CD4-positive, alpha-beta memory T cell (primary cell): ENCODE measurements around the gene KRTAP27-1. TPM values are rescaled to one million over a fixed set of nuclear protein-coding genes. Genes with fewer than 3 reads are reported as not detected.

Experiments used
- CTCF ChIA-PET: fragments of 350-600 bp; sonication (Branson Sonifier 250); formaldehyde crosslinking; loops from one replicate; lab custom pipeline; 2021; ENCODE audit warnings: inconsistent platforms; ENCODE audit not compliant: partially characterized antibody; lab: Charles Lee
- POLR2A ChIA-PET: fragments of 350-600 bp; sonication (Branson Sonifier 250); formaldehyde crosslinking; loops from one replicate; lab custom pipeline; 2021; ENCODE audit not compliant: partially characterized antibody; lab: Charles Lee
- DNase-seq, 5 donors: peaks; one replicate each; pipeline versions ENCODE4 v3.0.0 to v3.0.0-alpha.2; 2020 to 2022; ENCODE audit warnings: mixed read lengths in 1 of 5
- H3K27ac ChIP-seq: one replicate; pipeline ENCODE4 v1.7.0; 2013; ENCODE audit warnings: low read depth, low read length
- H3K27me3 ChIP-seq: 2 replicates; pipeline ENCODE4 v1.7.0; 2013; ENCODE audit warnings: mild to moderate bottlenecking, low read length, moderate library complexity; ENCODE audit not compliant: insufficient read depth
- H3K36me3 ChIP-seq: 2 replicates; pipeline ENCODE4 v1.7.0; 2013; ENCODE audit warnings: mild to moderate bottlenecking, low read length, moderate library complexity; ENCODE audit not compliant: insufficient read depth
- H3K4me1 ChIP-seq: 2 replicates; pipeline ENCODE4 v1.7.0; 2013; ENCODE audit warnings: mild to moderate bottlenecking, low read length, moderate library complexity; ENCODE audit not compliant: insufficient read depth
- H3K4me3 ChIP-seq, 2 donors: one replicate each; pipeline ENCODE4 v1.7.0; 2013; ENCODE audit warnings: low read length in 2 of 2, mild to moderate bottlenecking in 1 of 2
- H3K9me3 ChIP-seq, 2 donors: one replicate each; pipeline ENCODE4 v1.7.0; 2013; ENCODE audit warnings: low read length in 2 of 2, control low read depth in 1 of 2; ENCODE audit not compliant: control insufficient read depth in 1 of 2
- H3K27ac Mint-ChIP-seq, 7 donors: one replicate each; pipeline ENCODE4 v1.8.0; 2020 to 2021; ENCODE audit warnings: mixed read lengths in 7 of 7, mild to moderate bottlenecking in 6 of 7, inconsistent platforms in 3 of 7, moderate library complexity in 3 of 7
- H3K27me3 Mint-ChIP-seq, 2 donors: one replicate each; pipeline ENCODE4 v1.8.0; 2020 to 2021; ENCODE audit warnings: mixed read lengths in 2 of 2
- H3K36me3 Mint-ChIP-seq, 2 donors: one replicate each; pipeline ENCODE4 v1.8.0; 2020 to 2021; ENCODE audit warnings: mixed read lengths in 2 of 2, inconsistent platforms in 1 of 2, mild to moderate bottlenecking in 1 of 2
- H3K4me1 Mint-ChIP-seq, 4 donors: one replicate each; pipeline ENCODE4 v1.8.0; 2020 to 2021; ENCODE audit warnings: mixed read lengths in 4 of 4, mild to moderate bottlenecking in 1 of 4
- H3K4me3 Mint-ChIP-seq, 8 donors: one replicate each; pipeline ENCODE4 v1.8.0; 2020 to 2021; ENCODE audit warnings: mixed read lengths in 8 of 8, mild to moderate bottlenecking in 7 of 8, moderate library complexity in 6 of 8, inconsistent platforms in 3 of 8
- H3K9me3 Mint-ChIP-seq, 8 donors: one replicate each; pipeline ENCODE4 v1.8.0; 2020 to 2021; ENCODE audit warnings: mixed read lengths in 8 of 8, mild to moderate bottlenecking in 5 of 8, inconsistent platforms in 3 of 8, moderate library complexity in 1 of 8
- intact Hi-C: fragments of 100-400 bp; cut with micrococcal nuclease; formaldehyde crosslinking; loops from one replicate; pipeline ENCODE4 v1.15.1; 2023
- polyA plus RNA-seq, 2 donors: library from polyadenylated mRNA; unstranded; fragments of 300-500 nt; fragmentation: Illumina TruSeq; gene quantifications; one replicate each; pipeline ENCODE4 v1.2.3, GENCODE V29; 2021
- total RNA-seq, 2 experiments: library from RNA; stranded (reverse); gene quantifications; one replicate each; pipeline ENCODE4 v1.2.3, GENCODE V29; 2021

The KRTAP27-1 gene
- total and polyA plus RNA-seq, 4 experiments from 2014 or later = not detected

DNA sequence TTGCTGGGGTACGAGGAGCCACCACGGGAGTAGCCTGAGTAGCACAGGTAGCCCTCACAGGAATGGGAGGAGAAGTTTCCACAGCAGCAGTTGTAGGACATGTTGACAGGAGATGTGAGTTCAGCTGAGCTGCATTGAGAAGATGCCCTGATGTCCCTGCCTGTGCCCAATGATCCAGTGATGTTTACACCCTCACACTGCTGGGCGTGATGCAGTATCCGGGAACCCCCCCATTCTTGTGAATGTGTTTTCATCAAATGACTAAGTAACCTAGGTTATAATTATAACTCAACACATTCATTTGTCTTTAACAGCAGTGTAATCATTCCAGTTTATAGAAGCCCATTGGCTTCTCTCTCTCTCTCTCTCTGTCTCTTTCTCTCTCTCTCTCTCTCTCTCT is 11.0 kb upstream of the KRTAP27-1 start, which contains the start of gene KRTAP23-1:
Gene KRTAP23-1 (minus strand): TSS at position 101 of the 400 bp plus-strand sequence. CDS start 0 bp downstream, at position 101.
- H3K9me3 ChIP-seq = no peaks in the 10 kb centered on the region
- H3K27me3 ChIP-seq = no peaks in the 10 kb centered on the region
- no peak within 1 kb of the TSS for H3K27ac ChIP-seq
- no peaks in the 10 kb centered on the region for H3K36me3 ChIP-seq
- Mint-ChIP-seq H3K27ac (no peak within 1 kb of the TSS), H3K27me3 (peaks cover 0 to 1% of the 10 kb centered on the region in 2 donors), H3K4me1 (no peaks in the 10 kb centered on the region), H3K36me3 (no peaks in the 10 kb centered on the region), H3K4me3 (no peak within 1 kb of the TSS), H3K9me3 (peaks cover 0 to 3% (median 0%) of the 10 kb centered on the region in 8 donors)
- intact Hi-C loops = no loop called here
- no peak within 1 kb of the TSS for H3K4me3 ChIP-seq
- POLR2A ChIA-PET = no interaction called here
- CTCF ChIA-PET = interaction anchor here (0.8 kb wide), 1 partner anchor 11 kb away, joined by 4 read pairs; the partner anchor contains the start of gene KRTAP27-1
- no peaks in the 10 kb centered on the region for H3K4me1 ChIP-seq
- DNase-seq = no peak

DNA sequence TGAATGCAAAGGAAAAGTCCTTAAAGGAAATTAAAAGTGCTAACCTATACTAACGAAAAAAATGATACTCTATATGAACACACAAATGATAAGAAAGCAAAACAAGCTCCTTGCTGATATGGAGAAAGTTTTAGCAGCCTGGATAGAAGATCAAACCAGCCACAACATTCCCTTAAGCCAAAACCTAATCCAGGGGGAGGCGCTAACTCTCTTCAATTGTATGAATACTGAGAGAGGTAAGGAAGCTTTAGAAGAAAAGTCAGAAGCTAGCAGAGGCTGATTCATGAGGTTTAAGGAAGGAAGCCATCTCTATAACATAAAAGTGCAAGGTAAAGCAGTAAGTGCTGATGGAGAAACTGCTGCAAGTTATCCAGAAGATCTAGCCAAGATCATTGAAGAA is 7.5 kb upstream of the KRTAP27-1 start:
- peaks cover 0 to 5% (median 0%) of the 10 kb centered on the region in 8 donors for H3K9me3 Mint-ChIP-seq
- no peaks in the 10 kb centered on the region for H3K36me3 Mint-ChIP-seq
- no peaks in the 10 kb centered on the region for H3K9me3 ChIP-seq
- H3K36me3 ChIP-seq = no peaks in the 10 kb centered on the region
- H3K27me3 Mint-ChIP-seq = peaks cover 0 to 3% of the 10 kb centered on the region in 2 donors
- intact Hi-C loops = no loop called here
- CTCF ChIA-PET = no interaction called here
- POLR2A ChIA-PET = interaction anchor here (0.6 kb wide), 1 partner anchor 29 kb away, joined by 3 read pairs; no protein-coding TSS in a partner anchor
- H3K27ac ChIP-seq = no peak overlapping the region
- H3K4me1 ChIP-seq = no peaks in the 10 kb centered on the region
- H3K27me3 ChIP-seq = no peaks in the 10 kb centered on the region
- no peak overlapping the region for H3K4me3 Mint-ChIP-seq
- H3K27ac Mint-ChIP-seq = no peak overlapping the region
- DNase-seq = no peak
- H3K4me1 Mint-ChIP-seq = no peaks in the 10 kb centered on the region
- no peak overlapping the region for H3K4me3 ChIP-seq

DNA sequence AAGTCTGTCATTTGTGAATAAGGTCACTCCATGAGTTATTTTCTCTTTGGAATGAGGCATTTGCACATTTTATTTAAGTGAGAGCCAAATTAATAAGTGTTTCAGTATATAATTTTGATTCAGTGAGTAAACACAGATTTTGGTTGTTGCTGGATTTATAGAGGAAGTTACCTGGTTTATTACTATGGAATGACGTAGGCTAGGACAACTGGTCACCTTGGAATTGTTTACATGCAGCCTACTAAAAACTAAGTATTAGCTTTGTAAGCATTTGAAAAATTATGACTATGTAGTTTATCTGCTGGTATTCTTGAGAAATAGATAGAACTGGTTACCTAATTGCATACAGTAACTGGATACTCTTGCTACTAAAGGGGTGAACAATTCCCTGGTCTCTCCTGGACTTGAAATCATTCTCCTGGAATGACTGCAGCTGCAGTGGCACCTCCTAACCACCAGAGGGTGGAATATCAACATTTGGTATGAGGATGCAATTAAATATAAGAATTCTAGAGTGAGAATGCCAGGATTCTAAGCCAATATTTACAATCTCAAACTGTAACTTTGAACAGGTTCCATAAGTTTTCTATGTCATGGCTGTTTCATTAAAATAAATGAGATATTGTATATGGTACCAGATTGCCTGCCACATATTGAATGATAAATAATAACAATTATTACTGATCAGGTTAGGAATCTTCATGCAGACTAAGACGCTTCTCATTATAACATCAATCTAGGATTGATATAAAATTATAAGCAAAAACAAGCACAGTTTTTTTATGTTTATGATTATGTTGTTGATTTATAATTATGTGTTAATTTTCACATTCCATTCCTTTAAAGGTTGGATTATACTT is 3.5 kb upstream of the KRTAP27-1 start:
- no peaks in the 10 kb centered on the region for H3K4me1 ChIP-seq
- no peak overlapping the region for H3K4me3 Mint-ChIP-seq
- no peak overlapping the region for H3K27ac Mint-ChIP-seq
- H3K36me3 ChIP-seq = no peaks in the 10 kb centered on the region
- intact Hi-C loops = no loop called here
- peaks cover 0 to 2% of the 10 kb centered on the region in 2 donors for H3K27me3 Mint-ChIP-seq
- no peaks in the 10 kb centered on the region for H3K27me3 ChIP-seq
- H3K27ac ChIP-seq = no peak overlapping the region
- ChIA-PET POLR2A (no interaction called here), CTCF (interaction anchor here (0.6 to 1.1 kb wide), 4 partner anchors 11 to 747 kb away, joined by 3 to 4 read pairs (median 4); partner anchors contain the start of gene KRTAP26-1)
- no peaks in the 10 kb centered on the region for H3K9me3 ChIP-seq
- peaks cover 0 to 4% (median 0%) of the 10 kb centered on the region in 8 donors for H3K9me3 Mint-ChIP-seq
- H3K4me3 ChIP-seq = no peak overlapping the region
- no peaks in the 10 kb centered on the region for H3K36me3 Mint-ChIP-seq
- DNase-seq = peak in 3 of 5 donors; percentile 4 to 16 (median 16)
- H3K4me1 Mint-ChIP-seq = no peaks in the 10 kb centered on the region

DNA sequence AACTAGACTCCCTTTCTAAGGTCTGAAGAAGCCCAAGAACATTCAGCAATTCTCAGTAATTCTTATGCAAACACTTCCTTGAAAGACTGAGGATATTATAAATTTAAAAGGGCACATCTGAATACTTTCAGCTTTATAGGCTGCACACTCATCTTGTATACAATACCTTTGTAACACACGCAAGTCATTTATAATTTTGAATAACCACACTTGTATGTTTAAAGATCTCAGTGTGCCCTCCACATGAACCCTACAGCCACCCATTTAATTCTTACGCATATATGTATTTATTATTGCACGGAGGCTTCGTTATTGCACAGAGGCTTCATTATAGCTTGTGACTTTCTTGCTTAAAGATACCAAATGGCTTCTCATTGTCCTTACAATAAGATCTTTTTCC is 1.2 kb upstream of the KRTAP27-1 start:
- no peaks in the 10 kb centered on the region for H3K9me3 ChIP-seq
- CTCF ChIA-PET = interaction anchor here (0.7 to 1.4 kb wide), 2 partner anchors 18 to 750 kb away, joined by 4 to 5 read pairs; no protein-coding TSS in a partner anchor
- no peaks in the 10 kb centered on the region for H3K27me3 ChIP-seq
- Mint-ChIP-seq H3K4me3 (no peak overlapping the region), H3K9me3 (peaks cover 0 to 2% (median 0%) of the 10 kb centered on the region in 8 donors), H3K27me3 (peaks cover 0 to 2% of the 10 kb centered on the region in 2 donors), H3K4me1 (no peaks in the 10 kb centered on the region), H3K36me3 (no peaks in the 10 kb centered on the region), H3K27ac (no peak overlapping the region)
- H3K4me1 ChIP-seq = no peaks in the 10 kb centered on the region
- POLR2A ChIA-PET = no interaction called here
- no peak overlapping the region for H3K4me3 ChIP-seq
- intact Hi-C loops = no loop called here
- DNase-seq = no peak
- no peaks in the 10 kb centered on the region for H3K36me3 ChIP-seq
- no peak overlapping the region for H3K27ac ChIP-seq

DNA sequence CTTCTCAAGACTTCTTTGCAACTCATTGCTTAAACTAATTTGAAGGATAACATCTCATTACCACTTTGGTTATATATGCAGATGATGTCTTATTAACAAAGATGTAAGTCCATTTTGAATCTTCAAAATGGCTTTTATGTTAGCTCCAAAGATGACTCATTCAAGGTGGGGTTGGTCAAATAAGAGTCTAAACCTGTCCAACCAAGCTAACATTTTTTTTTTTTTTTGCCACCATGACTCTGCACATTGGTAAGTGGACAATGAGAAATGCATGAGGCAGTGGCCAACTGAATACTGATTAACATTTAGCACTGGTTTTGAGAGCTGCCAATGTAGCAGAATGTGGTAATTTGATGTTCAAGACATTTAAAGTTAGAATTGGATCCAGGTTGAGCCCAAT is 278 bp upstream of the KRTAP27-1 start:
- DNase-seq = no peak
- intact Hi-C loops = no loop called here

DNA sequence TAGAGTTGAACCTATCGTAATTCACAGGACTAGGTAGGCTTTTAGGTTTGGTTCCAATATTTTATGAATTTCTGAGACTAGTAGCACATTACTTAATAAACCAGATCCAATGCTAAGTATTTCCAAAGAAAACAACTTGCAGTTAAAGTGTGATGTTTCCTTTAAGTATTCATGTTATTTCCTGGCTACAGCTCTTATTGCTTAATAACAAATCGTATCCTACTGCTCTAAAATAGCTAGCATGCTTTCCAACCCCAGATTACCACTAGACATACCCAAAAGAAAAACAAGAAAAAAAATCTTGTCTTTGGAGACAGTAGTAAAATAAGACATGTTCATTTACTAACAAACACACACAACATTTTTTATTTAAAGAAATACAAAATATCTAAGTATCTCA is 898 bp downstream of the KRTAP27-1 start:
- H3K27me3 ChIP-seq = no peaks in the 10 kb centered on the region
- no peak overlapping the region for H3K27ac ChIP-seq
- no peaks in the 10 kb centered on the region for H3K36me3 ChIP-seq
- no peaks in the 10 kb centered on the region for H3K4me1 ChIP-seq
- Mint-ChIP-seq H3K27me3 (no peaks in the 10 kb centered on the region), H3K9me3 (peaks cover 0 to 2% (median 0%) of the 10 kb centered on the region in 8 donors), H3K27ac (no peak overlapping the region), H3K36me3 (no peaks in the 10 kb centered on the region), H3K4me1 (no peaks in the 10 kb centered on the region), H3K4me3 (no peak overlapping the region)
- intact Hi-C loops = no loop called here
- H3K4me3 ChIP-seq = no peak overlapping the region
- DNase-seq = no peak
- H3K9me3 ChIP-seq = no peaks in the 10 kb centered on the region
- POLR2A ChIA-PET = no interaction called here
- CTCF ChIA-PET = no interaction called here

More for the DNA sequence above, 278 bp upstream of the KRTAP27-1 start:
- no peak overlapping the region for H3K4me3 Mint-ChIP-seq
- H3K27ac ChIP-seq = no peak overlapping the region
- H3K27ac Mint-ChIP-seq = no peak overlapping the region
- ChIA-PET CTCF (interaction anchor here (0.8 kb wide), 1 partner anchor 11 kb away, joined by 4 read pairs; no protein-coding TSS in a partner anchor), POLR2A (no interaction called here)
- peaks cover 0 to 2% (median 0%) of the 10 kb centered on the region in 8 donors for H3K9me3 Mint-ChIP-seq
- no peaks in the 10 kb centered on the region for H3K4me1 ChIP-seq
- peaks cover 0 to 2% of the 10 kb centered on the region in 2 donors for H3K27me3 Mint-ChIP-seq
- no peaks in the 10 kb centered on the region for H3K27me3 ChIP-seq
- H3K36me3 Mint-ChIP-seq = no peaks in the 10 kb centered on the region
- H3K9me3 ChIP-seq = no peaks in the 10 kb centered on the region
- no peak overlapping the region for H3K4me3 ChIP-seq
- H3K4me1 Mint-ChIP-seq = no peaks in the 10 kb centered on the region
- H3K36me3 ChIP-seq = no peaks in the 10 kb centered on the region

DNA sequence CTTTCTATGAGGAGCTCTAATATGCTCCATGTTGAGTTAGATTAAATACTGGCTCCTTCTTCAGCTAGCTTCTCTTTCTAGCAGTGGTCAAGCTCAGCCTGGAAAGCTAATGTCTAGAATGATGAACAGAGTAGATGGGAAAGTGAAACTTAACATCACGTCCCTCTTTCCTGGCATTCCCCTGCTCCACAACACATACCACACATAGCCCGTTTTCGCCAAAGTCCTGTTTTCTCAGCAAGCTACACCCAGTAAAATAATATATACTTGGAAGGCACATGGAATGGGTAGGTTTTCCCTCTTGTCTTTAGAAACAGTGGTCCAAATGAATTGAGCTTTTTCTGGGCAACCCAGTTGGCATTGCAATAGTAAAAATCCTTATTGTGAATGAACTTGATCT is 3.8 kb downstream of the KRTAP27-1 start:
- Histone ChIP-seq H3K4me1 (no peaks in the 10 kb centered on the region), H3K9me3 (no peaks in the 10 kb centered on the region), H3K36me3 (no peaks in the 10 kb centered on the region), H3K27ac (no peak overlapping the region), H3K27me3 (no peaks in the 10 kb centered on the region), H3K4me3 (no peak overlapping the region)
- H3K27me3 Mint-ChIP-seq = no peaks in the 10 kb centered on the region
- CTCF ChIA-PET = interaction anchor here (0.7 kb wide), 1 partner anchor 22 kb away, joined by 3 read pairs; no protein-coding TSS in a partner anchor
- no peak overlapping the region for H3K4me3 Mint-ChIP-seq
- no peak overlapping the region for H3K27ac Mint-ChIP-seq
- H3K4me1 Mint-ChIP-seq = no peaks in the 10 kb centered on the region
- POLR2A ChIA-PET = no interaction called here
- intact Hi-C loops = no loop called here
- peaks cover 0 to 2% (median 0%) of the 10 kb centered on the region in 8 donors for H3K9me3 Mint-ChIP-seq
- DNase-seq = no peak
- no peaks in the 10 kb centered on the region for H3K36me3 Mint-ChIP-seq
